Stimulated activated CD4-positive, alpha-beta T cell treated with anti-CD3 and anti-CD28 coated beads, TNF-alpha, amount 100 ng/mL, for 24 hours (primary cell): ENCODE results near the gene ZFHX2.
"Not testable (repeated sequence)": the region's sequence is repeated elsewhere in the genome, so short reads cannot be mapped to it uniquely, and the experiment has no call there.

Experiments
- DNase-seq, 3 experiments: peaks; one replicate each; pipeline ENCODE4 v3.0.0-alpha.2; 2020; ENCODE audit warnings: low read depth in 3 of 3

ZFHX2 gene

GRCh38 chr14:23551266-23552028 lies at the start of gene ZFHX2:
Gene ZFHX2 (minus strand): TSS chr14:23551765. CDS start chr14:23535325, 16,440 bp downstream.
- DNase-seq = peak; percentile 70 to 85 (median 74)

GRCh38 chr14:23600806-23601205 lies 49.2 kb upstream of the ZFHX2 start:
- no peak for DNase-seq

GRCh38 chr14:23600322-23600707 lies 48.8 kb upstream of the ZFHX2 start:
- no peak for DNase-seq

- DNase-seq = not testable (repeated sequence)
These were observed 42.6 kb upstream of the ZFHX2 start for GRCh38 chr14:23594191-23594590.

- no peak for DNase-seq
These were observed 38.6 kb upstream of the ZFHX2 start for GRCh38 chr14:23590198-23590597.

DNA sequence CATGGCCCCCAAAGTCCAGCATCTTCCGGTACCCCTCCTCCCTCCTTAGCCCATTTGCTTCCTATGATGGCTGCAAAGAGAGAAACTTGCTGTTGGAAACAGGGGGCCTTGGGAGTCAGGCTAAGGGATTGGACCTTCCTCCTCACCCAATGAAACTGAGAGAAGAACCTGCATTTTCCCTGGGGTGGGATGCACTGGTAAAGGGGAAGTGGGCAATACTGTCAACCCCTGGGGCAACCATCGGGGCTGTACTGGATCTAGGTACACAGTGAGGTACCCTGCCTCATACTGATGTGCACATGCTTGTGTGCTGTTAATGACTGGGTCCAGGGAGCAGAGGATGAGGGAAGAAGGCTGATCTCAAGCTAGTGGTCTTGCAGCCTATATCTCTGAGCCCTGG lies 38.0 kb upstream of the ZFHX2 start:
- DNase-seq = no peak

DNA sequence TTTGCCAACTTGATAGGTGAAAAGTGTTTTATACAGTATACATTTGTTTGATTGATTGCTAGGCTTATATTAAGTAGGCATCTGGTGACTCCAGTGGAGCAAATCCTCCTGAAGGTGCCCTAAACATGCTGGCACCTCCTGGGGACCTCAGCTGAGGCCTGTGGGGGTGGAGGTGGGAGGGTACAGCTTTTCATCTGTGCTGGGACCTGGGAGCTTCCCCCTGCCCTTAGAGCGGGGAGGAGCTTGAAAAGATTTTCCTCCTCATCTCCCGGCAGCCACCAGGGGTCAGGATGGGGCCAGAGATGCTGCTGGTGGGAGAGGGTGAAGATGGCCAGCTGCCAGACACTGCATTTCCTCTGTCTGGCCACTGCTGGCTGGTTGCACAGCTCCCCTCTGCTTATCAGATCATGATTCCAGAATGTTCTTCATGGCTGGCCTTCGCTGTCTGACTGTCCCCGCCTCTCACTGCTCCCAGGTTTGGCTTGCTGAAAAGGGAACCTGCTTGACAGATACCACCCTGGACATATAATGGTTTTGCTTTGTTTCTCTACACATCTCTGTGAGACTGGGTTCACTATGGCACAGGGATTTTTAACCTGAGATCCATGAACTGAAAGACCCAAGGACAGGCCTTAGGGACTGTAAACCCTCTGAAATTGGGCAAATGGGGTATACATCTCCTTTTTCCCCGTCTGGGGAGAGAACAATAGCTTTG lies 37.5 kb upstream of the ZFHX2 start:
- DNase-seq = peak; percentile 48 to 78 (median 64)

DNA sequence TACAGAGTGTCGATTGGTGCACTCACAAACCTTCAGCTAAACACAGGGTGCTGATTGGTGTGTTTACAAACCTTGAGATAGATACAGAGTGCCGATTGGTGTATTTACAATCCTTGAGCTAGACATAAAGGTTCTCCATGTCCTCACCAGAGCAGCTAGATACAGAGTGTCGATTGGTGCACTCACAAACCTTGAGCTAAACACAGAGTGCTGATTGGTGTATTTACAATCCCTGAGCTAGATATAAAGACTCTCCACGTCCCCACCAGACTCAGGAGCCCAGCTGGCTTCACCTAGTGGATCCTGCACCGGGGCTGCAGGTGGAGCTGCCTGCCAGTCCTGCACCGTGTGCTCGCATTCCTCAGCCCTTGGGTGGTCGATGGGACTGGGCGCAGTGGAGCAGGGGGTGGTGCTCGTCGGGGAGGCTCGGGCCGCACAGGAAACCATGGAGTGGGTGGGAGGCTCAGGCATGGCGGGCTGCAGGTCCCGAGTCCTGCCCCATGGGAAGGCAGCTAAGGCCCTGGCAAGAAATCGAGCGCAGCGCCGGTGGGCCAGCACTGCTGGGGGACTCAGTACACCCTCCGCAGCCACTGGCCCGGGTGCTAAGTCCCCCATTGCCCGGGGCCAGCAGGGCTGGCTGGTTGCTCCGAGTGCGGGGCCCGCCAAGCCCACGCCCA lies 33.1 kb upstream of the ZFHX2 start:
- not testable (repeated sequence) for DNase-seq

DNA sequence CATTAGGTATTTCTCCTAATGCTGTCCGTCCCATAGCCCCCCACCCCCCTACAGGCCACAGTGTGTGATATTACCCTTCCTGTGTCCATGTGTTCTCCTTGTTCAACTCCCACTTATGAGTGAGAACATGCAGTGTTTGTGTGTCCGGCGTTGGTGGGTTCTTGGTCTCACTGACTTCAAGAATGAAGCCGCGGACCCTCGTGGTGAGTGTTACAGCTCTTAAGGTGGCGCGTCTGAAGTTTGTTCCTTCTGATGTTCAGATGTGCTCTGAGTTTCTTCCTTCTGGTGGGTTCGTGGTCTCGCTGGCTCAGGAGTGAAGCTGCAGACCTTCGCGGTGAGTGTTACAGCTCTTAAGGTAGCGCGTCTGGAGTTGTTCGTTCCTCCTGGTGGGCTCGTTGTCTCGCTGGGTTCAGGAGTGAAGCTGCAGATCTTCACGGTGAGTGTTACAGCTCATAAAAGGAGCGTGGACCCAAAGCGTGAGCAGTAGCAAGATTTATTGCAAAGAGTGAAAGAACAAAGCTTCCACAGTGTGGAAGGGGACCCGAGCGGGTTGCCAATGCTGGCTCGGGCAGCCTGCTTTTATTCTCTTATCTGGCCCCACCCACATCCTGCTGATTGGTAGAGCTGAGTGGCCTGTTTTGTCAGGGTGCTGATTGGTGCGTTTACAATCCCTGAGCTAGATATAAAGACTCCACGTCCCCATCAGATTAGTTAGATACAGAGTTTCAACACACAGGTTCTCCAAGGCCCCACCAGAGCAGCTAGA lies 32.4 kb upstream of the ZFHX2 start:
- DNase-seq = not testable (repeated sequence)

DNA sequence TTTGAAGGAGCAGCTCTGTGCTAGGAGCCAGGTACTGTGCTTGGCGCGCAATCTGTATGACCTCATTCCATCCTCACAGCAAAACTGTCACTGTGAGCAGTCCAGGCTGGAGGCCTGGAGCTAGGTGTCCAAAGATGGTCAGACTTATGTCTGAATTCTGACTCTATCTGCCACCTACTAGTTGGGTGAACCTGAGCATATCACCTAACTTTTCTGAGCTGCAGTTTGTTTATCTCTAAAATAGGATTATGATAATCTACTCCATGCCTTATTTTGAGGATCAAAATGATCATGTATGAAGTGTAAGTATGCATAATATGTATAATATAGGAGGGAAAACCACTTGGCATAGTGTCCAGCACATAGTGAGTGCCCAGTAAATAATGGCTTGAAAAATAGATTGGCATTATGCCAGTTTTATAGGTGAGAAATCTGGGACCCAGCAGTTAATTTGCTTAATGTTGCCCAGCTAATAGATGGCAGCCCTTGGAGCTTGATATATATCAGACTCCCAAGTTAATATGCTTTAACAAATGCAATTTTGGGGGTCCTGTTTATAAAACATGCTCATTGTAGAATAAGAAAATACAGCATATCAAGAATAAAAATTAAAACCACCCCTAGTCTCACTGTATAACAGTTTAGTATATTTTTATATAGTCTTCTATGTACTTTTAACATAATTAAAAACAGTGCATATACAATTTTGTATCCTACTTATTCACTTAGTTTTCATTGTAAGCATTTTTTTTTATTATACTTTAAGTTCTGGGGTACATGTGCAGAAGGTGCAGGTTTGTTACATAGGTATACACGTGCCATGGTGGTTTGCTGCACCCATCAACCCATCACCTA lies 31.6 kb upstream of the ZFHX2 start:
- no peak for DNase-seq

DNA sequence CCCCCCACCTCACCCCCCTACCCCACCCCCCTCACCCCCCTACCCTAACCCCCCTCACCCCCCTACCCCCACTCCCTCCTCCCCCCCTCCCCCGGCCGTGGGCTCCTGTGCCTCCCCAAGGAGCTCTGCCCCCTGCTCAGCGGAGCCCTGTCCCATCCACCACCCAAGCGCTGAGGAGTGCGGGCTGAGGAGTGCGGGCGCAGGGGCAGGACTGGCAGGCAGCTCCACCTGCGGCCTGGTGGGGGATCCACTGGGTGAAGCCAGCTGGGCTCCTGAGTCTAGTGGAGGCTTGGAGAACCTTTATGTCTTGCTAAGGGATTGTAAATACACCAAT lies 29.4 kb upstream of the ZFHX2 start:
- no peak for DNase-seq

GRCh38 chr14:23580152-23580926 lies 28.8 kb upstream of the ZFHX2 start:
- no peak for DNase-seq

GRCh38 chr14:23579739-23580138 lies 28.2 kb upstream of the ZFHX2 start:
- DNase-seq = no peak

DNA sequence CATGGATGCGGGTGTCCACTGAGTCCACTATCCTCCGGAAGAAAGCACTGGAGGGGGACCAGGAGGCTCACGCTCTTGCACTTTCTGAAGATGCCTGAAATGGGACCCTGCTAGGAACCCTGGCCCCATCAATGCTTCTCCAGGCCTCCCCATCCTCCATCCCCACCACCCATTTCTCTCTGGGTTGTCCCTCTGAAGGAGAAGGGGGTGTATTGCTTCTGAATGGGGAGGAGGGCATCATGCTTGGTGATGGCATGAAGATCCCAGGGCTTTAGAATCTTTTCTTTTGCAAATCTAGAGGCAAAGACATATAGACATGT lies 27.7 kb upstream of the ZFHX2 start:
- no peak for DNase-seq

GRCh38 chr14:23578560-23579310 lies 27.2 kb upstream of the ZFHX2 start, which contains the start of gene JPH4:
Gene JPH4 (minus strand): TSS chr14:23578790. CDS start chr14:23577453, 1,337 bp downstream.
- no peak for DNase-seq

DNA sequence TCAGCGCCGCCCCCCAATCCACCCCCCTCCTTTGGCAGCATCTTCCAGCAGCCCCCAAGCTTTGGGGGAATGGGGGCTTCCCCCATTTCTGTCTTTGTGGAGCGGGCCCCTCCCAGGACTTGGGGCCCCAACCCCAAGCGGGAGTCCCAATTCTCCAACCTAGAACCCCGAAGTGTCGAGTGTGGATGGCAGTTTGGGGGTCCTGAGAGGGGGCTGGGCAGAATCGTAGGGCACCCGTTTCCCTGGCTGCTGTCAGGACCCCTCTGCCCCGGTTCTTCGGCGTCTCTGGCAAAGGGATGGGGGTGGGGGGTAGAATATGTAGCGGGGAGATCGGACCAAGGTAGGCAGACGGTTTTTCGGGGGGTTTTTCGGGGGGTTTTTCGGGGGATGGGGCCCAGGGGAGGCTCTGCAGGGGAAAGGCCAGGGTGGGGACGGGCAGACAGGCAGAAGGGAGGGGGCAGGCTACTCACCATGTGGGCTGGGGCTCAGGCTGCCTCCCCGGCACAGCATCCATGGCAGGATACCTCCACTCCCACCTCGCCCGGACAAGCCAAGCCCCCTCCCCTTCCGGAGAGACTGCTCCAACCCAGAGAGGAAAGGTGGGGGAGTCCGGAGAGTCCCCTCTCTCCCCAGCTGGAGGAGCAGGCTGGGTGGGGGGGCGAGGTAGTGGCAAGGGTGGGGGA lies 26.3 kb upstream of the ZFHX2 start:
- DNase-seq = no peak

- DNase-seq = no peak
These were observed 25.6 kb upstream of the ZFHX2 start for GRCh38 chr14:23577004-23577681.

- DNase-seq = no peak
These were observed 21.9 kb upstream of the ZFHX2 start for GRCh38 chr14:23573384-23574015.
